ENCODE data around the gene FEZ2. TPM values are rescaled to one million over a fixed set of nuclear protein-coding genes. Genes with fewer than 3 reads are reported as not detected.

Gene FEZ2
- polyA plus RNA-seq, 1 experiment, result 38.3 TPM

DNA sequence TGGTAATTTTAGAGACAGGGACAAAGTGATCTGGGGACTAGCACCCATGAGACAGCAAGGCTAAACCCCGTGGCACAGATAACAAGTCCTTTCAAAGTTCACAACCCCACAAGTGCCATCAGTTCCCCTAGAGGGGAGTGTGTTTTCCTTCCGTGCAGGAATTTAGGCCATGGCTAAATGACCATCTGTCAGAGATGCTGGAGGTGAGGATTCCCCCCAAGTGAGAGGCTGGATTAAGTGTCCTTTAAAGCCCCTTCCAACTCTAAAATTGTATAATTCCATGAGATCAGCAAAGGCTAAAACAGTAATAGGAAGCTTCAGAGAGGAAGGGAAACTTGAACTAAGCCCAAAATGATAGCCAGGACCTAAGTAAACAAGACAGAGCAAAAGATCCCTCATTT lies 8.7 kb downstream of the FEZ2 start:
- ChIA-PET CTCF (interaction anchor here (0.7 kb wide), 1 partner anchor 18 kb away, joined by 3 read pairs; no protein-coding TSS in a partner anchor), POLR2A (no interaction called here)
- peaks cover 5% of the 10 kb centered on the region for H3K36me3 ChIP-seq (ENCODE audit: control insufficient read depth, insufficient read depth, low read length)
- H3K27me3 ChIP-seq (ENCODE audit: control insufficient read depth, insufficient read depth, low read length), result no peaks in the 10 kb centered on the region
- DNase-seq (ENCODE audit: low read depth), result no peak
- H3K4me3 ChIP-seq (ENCODE audit: low read depth, low read length), result no peak overlapping the region
- TF ChIP-seq, protein P1, sequence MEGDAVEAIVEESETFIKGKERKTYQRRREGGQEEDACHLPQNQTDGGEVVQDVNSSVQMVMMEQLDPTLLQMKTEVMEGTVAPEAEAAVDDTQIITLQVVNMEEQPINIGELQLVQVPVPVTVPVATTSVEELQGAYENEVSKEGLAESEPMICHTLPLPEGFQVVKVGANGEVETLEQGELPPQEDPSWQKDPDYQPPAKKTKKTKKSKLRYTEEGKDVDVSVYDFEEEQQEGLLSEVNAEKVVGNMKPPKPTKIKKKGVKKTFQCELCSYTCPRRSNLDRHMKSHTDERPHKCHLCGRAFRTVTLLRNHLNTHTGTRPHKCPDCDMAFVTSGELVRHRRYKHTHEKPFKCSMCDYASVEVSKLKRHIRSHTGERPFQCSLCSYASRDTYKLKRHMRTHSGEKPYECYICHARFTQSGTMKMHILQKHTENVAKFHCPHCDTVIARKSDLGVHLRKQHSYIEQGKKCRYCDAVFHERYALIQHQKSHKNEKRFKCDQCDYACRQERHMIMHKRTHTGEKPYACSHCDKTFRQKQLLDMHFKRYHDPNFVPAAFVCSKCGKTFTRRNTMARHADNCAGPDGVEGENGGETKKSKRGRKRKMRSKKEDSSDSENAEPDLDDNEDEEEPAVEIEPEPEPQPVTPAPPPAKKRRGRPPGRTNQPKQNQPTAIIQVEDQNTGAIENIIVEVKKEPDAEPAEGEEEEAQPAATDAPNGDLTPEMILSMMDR (IDR thresholded peaks at IDR 0.05; ENCODE audit: insufficient read depth, low read depth, low read length), result no peak

DNA sequence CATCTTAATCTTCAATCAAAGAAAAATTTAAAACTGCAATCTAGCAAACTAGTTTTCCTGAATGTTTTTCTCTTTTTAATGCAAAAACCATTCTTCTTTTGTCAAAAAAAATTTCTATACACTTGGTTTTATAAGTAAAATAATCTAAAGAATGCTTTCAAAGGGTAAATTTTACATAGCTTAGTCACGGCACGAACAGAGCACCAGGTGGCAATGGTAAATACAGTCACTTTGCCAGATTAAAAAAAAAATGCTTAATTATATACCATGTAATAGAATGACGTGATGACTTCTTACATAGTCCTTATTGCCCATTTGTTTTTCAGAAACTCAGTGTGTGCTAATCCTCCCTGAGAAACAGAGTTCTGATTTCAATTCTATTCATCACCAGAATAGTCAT lies 10.4 kb downstream of the FEZ2 start:
- Histone ChIP-seq H3K27me3 (ENCODE audit: control insufficient read depth, insufficient read depth, low read length) (no peaks in the 10 kb centered on the region), H3K4me3 (ENCODE audit: low read depth, low read length) (no peak overlapping the region), H3K36me3 (ENCODE audit: control insufficient read depth, insufficient read depth, low read length) (peaks cover 7% of the 10 kb centered on the region)
- TF ChIP-seq, protein P1 (IDR thresholded peaks at IDR 0.05; ENCODE audit: insufficient read depth, low read depth, low read length), result no peak
- ChIA-PET POLR2A (no interaction called here), CTCF (no interaction called here)
- DNase-seq (ENCODE audit: low read depth), result no peak

DNA sequence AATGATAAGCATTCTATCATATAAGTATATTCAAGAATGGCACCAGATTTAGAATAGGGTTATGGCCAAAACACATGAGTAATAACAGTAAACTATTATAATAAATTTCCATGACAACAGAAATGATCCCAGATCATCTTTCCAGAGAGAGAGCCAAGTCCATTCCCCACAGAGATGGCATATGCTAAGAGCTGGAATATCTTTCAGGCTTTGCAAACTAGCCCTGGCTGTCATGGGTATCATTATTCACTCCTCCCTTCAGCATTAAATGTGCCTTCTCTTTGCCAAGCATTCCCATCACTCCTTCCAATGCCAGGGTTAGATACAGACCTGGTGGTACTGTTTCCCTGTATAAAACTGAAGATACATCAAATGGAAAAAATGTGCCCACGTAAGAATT lies 10.9 kb downstream of the FEZ2 start:
- H3K36me3 ChIP-seq (ENCODE audit: control insufficient read depth, insufficient read depth, low read length), result peaks cover 7% of the 10 kb centered on the region
- no peaks in the 10 kb centered on the region for H3K27me3 ChIP-seq (ENCODE audit: control insufficient read depth, insufficient read depth, low read length)
- DNase-seq (ENCODE audit: low read depth), result no peak
- ChIA-PET POLR2A (no interaction called here), CTCF (no interaction called here)
- H3K4me3 ChIP-seq (ENCODE audit: low read depth, low read length), result no peak overlapping the region
- TF ChIP-seq, protein P1 (IDR thresholded peaks at IDR 0.05; ENCODE audit: insufficient read depth, low read depth, low read length), result no peak

DNA sequence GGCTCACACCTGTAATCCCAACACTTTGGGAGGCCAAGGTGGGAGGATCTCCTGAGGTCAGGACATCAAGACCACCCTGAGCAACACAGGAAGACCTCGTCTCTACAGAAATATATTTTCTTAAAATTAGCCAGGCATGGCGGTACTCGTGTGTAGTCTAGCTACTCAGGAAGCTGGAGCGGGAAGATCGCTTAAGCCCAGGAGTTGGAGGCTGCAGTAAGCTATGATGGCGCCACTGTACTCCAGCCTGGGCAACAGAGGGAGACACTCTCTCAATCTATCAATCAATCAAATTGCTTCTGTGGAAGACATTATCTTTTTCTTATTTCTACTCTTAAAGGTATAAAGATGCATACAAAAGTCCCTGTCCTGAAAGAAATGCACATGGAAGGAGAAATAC lies 11.3 kb downstream of the FEZ2 start:
- DNase-seq (ENCODE audit: low read depth), result no peak
- TF ChIP-seq, protein P1 (IDR thresholded peaks at IDR 0.05; ENCODE audit: insufficient read depth, low read depth, low read length), result no peak
- Histone ChIP-seq H3K27me3 (ENCODE audit: control insufficient read depth, insufficient read depth, low read length) (no peaks in the 10 kb centered on the region), H3K4me3 (ENCODE audit: low read depth, low read length) (no peak overlapping the region), H3K36me3 (ENCODE audit: control insufficient read depth, insufficient read depth, low read length) (peaks cover 7% of the 10 kb centered on the region)
- POLR2A ChIA-PET, result interaction anchor here (0.6 kb wide), 1 partner anchor 9 kb away, joined by 3 read pairs; no protein-coding TSS in a partner anchor
- CTCF ChIA-PET, result no interaction called here

DNA sequence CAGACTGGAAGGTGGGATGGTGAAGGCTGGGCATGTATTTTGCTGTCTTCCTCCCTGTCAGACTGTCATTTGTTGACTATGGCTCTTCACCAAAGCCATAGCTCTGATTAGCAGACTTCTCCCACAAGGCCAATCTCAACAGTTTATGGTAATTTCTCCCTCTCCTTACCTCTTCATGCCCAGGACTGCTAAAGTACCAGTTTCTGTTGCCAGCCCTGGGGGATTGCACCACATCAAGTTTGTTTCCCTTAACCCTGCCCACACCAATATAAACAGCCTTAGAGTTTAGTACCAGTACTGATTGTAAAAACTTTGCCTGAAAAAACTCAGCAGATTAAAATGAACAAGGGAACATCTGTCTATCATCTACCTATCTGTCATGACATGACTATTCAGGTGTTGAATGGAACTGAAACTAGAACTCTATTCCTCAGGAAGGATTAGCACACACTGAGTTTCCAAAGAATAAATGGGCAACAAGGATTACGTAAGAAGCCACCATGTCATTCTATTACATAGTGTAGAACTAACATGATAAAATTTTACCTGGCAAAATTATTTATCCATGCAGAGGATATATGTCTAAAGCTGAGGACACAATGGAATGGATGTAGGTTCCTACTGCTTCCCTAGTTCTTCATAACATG lies 13.7 kb downstream of the FEZ2 start:
- TF ChIP-seq, protein P1 (IDR thresholded peaks at IDR 0.05; ENCODE audit: insufficient read depth, low read depth, low read length), result no peak
- Histone ChIP-seq H3K4me3 (ENCODE audit: low read depth, low read length) (no peak overlapping the region), H3K36me3 (ENCODE audit: control insufficient read depth, insufficient read depth, low read length) (peaks cover 11% of the 10 kb centered on the region), H3K27me3 (ENCODE audit: control insufficient read depth, insufficient read depth, low read length) (no peaks in the 10 kb centered on the region)
- CTCF ChIA-PET, result interaction anchor here (1.6 kb wide), 1 partner anchor 21 kb away, joined by 4 read pairs; no protein-coding TSS in a partner anchor
- POLR2A ChIA-PET, result no interaction called here
- no peak for DNase-seq (ENCODE audit: low read depth)
